K562 (cell line): ENCODE data around the gene PIGQ. TPM values are rescaled to one million over a fixed set of nuclear protein-coding genes. Genes with fewer than 3 reads are reported as not detected.

Experiments used
- BHLHE40 ChIP-seq: IDR thresholded peaks from 2 replicates; pipeline ENCODE4 v1.6.1; 2011; ENCODE audit warnings: low read length, improper control_type of control experiment
- BRCA1 ChIP-seq, 2 experiments: fragments of 450-650 bp in 1 of 2; sonication (generic) in 1 of 2; formaldehyde crosslinking in 1 of 2; IDR thresholded peaks; 2 replicates each; pipeline versions ENCODE4 v1.5.0 to v1.6.1; 2017 to 2020; ENCODE audit warnings: mild to moderate bottlenecking in 1 of 2, missing genetic modification reagents in 1 of 2
- MCM5 ChIP-seq: fragments of 450-650 bp; IDR thresholded peaks from 2 replicates; pipeline ENCODE4 v1.6.1; 2016; ENCODE audit warnings: low read depth
- NFATC3 ChIP-seq: fragments of 450-650 bp; IDR thresholded peaks from 2 replicates; pipeline ENCODE4 v1.6.1; 2017; ENCODE audit warnings: mild to moderate bottlenecking
- SMAD4 ChIP-seq: fragments of 250-450 bp; sonication (Bioruptor Pico); conservative IDR thresholded peaks from 2 replicates; pipeline ENCODE4 v1.8.0; 2021; ENCODE audit warnings: inconsistent platforms, mild to moderate bottlenecking, moderate library complexity
- TCFL5 ChIP-seq: fragments of 250-450 bp; sonication (Bioruptor Pico); conservative IDR thresholded peaks from 2 replicates; pipeline ENCODE4 v1.6.1; 2021; ENCODE audit warnings: mild to moderate bottlenecking, moderate library complexity, matching md5 sums
- TEAD1 ChIP-seq, 2 experiments: fragments of 450-650 bp in 1 of 2; sonication (generic) in 1 of 2; formaldehyde crosslinking; IDR thresholded peaks; 2 replicates each; pipeline versions ENCODE4 v1.4.0 to v1.8.0; 2020 to 2022; ENCODE audit warnings: mild to moderate bottlenecking in 2 of 2, missing genetic modification reagents in 1 of 2
- ZKSCAN1 ChIP-seq: fragments of 150-350 bp; IDR thresholded peaks from 2 replicates; pipeline ENCODE4 v1.6.1; 2016; ENCODE audit warnings: low read depth, low read length
- ZSCAN29 ChIP-seq: fragments of 450-650 bp; IDR thresholded peaks from 2 replicates; pipeline ENCODE4 v1.6.1; 2017
- polyA plus RNA-seq, 8 experiments: library from polyadenylated mRNA; depleted of rRNA in 4 of 8; stranded (reverse) in 5 of 8; unstranded in 3 of 8; fragments of >200 nt; fragmentation: Nextera tagmentation in 2 of 8; fragmentation: Illumina TruSeq in 1 of 8; extraction: Ambion mirVana in 2 of 8; extraction: Trizol in 1 of 8; gene quantifications; 2 replicates each; pipeline versions ENCODE4 v1.2.1 to v1.2.3, GENCODE V29; 2011 to 2014; ENCODE audit warnings: inconsistent platforms in 1 of 8, missing spikeins in 1 of 8
- total RNA-seq, 7 experiments: library from RNA; depleted of rRNA in 6 of 7; stranded (reverse); fragments of >200 nt in 6 of 7; fragmentation: Illumina TruSeq in 2 of 7; extraction: Trizol in 2 of 7; gene quantifications; 2 replicates each; pipeline versions ENCODE4 v1.2.1 to v1.2.3, GENCODE V29; 2011 to 2021; ENCODE audit warnings: low replicate concordance in 1 of 7
- TF ChIP-seq, protein P1 (sequence below): sonication (generic); formaldehyde crosslinking; IDR thresholded peaks from 2 replicates; pipeline ENCODE4 v1.8.1; 2023; ENCODE audit warnings: mild to moderate bottlenecking, missing genetic modification reagents
- TF ChIP-seq, protein P2 (sequence below): fragments of 250-450 bp; sonication (Bioruptor Pico); IDR thresholded peaks from 2 replicates; pipeline ENCODE4 v1.9.0; 2021; ENCODE audit warnings: mild to moderate bottlenecking, inconsistent platforms
- TF ChIP-seq, protein P3 (sequence below): fragments of 450-650 bp; IDR thresholded peaks from 2 replicates; pipeline ENCODE4 v1.6.1; 2017; ENCODE audit warnings: antibody characterized with exemption, mild to moderate bottlenecking
- TF ChIP-seq, protein P4 (sequence below): fragments of 250-450 bp; sonication (Bioruptor Pico); IDR thresholded peaks from 2 replicates; pipeline ENCODE4 v1.4.0; 2020

Gene PIGQ
- total and polyA plus RNA-seq, 9 of the 15 experiments (the other 6 are each of a cell fraction or from before 2014, with no cell fraction given) = 0.20 to 49.6 (median 11.7) TPM

DNA sequence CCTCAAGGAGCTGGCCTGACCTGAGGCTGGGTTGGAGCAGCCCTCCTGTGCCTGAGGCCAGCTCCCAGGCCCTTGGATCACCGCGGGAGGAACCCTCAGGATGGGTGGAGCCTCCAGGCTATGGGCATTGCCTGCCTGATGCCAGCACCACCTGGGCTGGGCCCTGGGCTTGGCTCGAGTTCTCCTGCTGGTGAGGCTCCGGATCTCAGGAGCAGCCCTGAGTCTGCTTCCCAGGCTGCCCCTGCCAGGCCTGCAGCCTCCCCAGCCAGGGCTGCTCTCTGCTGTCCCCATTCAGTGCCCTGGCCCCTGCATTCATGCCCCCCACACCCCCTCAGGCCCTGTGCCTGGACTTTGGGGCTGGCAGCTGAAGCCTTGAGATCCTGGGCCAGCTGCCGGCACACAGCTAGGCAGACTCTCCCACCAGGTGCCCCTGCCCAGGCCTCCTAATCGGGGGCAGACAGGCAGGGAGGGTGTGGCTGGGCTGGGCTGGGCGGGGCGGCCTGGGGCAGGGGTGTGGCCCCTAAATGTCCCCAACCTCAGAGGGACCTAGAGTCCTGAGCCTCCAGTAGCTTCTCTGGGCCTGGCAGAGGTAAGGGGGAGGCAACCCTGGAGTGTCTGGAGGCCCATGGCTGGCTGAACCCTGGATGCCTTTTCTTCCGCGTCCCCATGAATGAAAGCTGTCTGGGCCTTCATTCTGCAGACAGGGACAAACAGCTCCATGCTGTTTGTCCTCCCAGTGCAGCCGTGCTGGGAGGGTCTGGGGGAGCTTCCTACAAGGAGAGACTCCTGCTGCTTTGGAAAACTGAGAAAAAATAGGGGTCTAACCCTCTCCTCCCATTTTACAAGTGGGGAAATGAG, 1.1 kb upstream of the PIGQ start (continued):
- TF ChIP-seq, protein P1, sequence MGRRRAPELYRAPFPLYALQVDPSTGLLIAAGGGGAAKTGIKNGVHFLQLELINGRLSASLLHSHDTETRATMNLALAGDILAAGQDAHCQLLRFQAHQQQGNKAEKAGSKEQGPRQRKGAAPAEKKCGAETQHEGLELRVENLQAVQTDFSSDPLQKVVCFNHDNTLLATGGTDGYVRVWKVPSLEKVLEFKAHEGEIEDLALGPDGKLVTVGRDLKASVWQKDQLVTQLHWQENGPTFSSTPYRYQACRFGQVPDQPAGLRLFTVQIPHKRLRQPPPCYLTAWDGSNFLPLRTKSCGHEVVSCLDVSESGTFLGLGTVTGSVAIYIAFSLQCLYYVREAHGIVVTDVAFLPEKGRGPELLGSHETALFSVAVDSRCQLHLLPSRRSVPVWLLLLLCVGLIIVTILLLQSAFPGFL (CRISPR knock-in tag) = no peak
- TF ChIP-seq, protein P2, sequence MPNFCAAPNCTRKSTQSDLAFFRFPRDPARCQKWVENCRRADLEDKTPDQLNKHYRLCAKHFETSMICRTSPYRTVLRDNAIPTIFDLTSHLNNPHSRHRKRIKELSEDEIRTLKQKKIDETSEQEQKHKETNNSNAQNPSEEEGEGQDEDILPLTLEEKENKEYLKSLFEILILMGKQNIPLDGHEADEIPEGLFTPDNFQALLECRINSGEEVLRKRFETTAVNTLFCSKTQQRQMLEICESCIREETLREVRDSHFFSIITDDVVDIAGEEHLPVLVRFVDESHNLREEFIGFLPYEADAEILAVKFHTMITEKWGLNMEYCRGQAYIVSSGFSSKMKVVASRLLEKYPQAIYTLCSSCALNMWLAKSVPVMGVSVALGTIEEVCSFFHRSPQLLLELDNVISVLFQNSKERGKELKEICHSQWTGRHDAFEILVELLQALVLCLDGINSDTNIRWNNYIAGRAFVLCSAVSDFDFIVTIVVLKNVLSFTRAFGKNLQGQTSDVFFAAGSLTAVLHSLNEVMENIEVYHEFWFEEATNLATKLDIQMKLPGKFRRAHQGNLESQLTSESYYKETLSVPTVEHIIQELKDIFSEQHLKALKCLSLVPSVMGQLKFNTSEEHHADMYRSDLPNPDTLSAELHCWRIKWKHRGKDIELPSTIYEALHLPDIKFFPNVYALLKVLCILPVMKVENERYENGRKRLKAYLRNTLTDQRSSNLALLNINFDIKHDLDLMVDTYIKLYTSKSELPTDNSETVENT (CRISPR knock-in tag) = 0 out of 2 replicates have a peak, but pooled peaks have one; percentile 62
- no peak for TF ChIP-seq SMAD4 (CRISPR knock-in tag)
- TF ChIP-seq MCM5 = no peak
- TF ChIP-seq BHLHE40 = no peak
- TF ChIP-seq TCFL5 (CRISPR knock-in tag) = no peak
- no peak for TF ChIP-seq ZSCAN29
- no peak for TF ChIP-seq NFATC3
- TF ChIP-seq, protein P3, sequence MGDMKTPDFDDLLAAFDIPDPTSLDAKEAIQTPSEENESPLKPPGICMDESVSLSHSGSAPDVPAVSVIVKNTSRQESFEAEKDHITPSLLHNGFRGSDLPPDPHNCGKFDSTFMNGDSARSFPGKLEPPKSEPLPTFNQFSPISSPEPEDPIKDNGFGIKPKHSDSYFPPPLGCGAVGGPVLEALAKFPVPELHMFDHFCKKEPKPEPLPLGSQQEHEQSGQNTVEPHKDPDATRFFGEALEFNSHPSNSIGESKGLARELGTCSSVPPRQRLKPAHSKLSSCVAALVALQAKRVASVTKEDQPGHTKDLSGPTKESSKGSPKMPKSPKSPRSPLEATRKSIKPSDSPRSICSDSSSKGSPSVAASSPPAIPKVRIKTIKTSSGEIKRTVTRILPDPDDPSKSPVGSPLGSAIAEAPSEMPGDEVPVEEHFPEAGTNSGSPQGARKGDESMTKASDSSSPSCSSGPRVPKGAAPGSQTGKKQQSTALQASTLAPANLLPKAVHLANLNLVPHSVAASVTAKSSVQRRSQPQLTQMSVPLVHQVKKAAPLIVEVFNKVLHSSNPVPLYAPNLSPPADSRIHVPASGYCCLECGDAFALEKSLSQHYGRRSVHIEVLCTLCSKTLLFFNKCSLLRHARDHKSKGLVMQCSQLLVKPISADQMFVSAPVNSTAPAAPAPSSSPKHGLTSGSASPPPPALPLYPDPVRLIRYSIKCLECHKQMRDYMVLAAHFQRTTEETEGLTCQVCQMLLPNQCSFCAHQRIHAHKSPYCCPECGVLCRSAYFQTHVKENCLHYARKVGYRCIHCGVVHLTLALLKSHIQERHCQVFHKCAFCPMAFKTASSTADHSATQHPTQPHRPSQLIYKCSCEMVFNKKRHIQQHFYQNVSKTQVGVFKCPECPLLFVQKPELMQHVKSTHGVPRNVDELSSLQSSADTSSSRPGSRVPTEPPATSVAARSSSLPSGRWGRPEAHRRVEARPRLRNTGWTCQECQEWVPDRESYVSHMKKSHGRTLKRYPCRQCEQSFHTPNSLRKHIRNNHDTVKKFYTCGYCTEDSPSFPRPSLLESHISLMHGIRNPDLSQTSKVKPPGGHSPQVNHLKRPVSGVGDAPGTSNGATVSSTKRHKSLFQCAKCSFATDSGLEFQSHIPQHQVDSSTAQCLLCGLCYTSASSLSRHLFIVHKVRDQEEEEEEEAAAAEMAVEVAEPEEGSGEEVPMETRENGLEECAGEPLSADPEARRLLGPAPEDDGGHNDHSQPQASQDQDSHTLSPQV = 0 out of 2 replicates have a peak, but pooled peaks have one; percentile 43
- TF ChIP-seq BRCA1 (IDR thresholded peaks at IDR 0.05) = no peak
- no peak for TF ChIP-seq BRCA1 (CRISPR knock-in tag; IDR thresholded peaks at IDR 0.05)
- 0 out of 2 replicates have a peak, but pooled peaks have one; percentile 14 for TF ChIP-seq ZKSCAN1
- TF ChIP-seq, protein P4, sequence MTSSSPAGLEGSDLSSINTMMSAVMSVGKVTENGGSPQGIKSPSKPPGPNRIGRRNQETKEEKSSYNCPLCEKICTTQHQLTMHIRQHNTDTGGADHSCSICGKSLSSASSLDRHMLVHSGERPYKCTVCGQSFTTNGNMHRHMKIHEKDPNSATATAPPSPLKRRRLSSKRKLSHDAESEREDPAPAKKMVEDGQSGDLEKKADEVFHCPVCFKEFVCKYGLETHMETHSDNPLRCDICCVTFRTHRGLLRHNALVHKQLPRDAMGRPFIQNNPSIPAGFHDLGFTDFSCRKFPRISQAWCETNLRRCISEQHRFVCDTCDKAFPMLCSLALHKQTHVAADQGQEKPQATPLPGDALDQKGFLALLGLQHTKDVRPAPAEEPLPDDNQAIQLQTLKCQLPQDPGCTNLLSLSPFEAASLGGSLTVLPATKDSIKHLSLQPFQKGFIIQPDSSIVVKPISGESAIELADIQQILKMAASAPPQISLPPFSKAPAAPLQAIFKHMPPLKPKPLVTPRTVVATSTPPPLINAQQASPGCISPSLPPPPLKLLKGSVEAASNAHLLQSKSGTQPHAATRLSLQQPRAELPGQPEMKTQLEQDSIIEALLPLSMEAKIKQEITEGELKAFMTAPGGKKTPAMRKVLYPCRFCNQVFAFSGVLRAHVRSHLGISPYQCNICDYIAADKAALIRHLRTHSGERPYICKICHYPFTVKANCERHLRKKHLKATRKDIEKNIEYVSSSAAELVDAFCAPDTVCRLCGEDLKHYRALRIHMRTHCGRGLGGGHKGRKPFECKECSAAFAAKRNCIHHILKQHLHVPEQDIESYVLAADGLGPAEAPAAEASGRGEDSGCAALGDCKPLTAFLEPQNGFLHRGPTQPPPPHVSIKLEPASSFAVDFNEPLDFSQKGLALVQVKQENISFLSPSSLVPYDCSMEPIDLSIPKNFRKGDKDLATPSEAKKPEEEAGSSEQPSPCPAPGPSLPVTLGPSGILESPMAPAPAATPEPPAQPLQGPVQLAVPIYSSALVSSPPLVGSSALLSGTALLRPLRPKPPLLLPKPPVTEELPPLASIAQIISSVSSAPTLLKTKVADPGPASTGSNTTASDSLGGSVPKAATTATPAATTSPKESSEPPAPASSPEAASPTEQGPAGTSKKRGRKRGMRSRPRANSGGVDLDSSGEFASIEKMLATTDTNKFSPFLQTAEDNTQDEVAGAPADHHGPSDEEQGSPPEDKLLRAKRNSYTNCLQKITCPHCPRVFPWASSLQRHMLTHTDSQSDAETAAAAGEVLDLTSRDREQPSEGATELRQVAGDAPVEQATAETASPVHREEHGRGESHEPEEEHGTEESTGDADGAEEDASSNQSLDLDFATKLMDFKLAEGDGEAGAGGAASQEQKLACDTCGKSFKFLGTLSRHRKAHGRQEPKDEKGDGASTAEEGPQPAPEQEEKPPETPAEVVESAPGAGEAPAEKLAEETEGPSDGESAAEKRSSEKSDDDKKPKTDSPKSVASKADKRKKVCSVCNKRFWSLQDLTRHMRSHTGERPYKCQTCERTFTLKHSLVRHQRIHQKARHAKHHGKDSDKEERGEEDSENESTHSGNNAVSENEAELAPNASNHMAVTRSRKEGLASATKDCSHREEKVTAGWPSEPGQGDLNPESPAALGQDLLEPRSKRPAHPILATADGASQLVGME (CRISPR knock-in tag) = no peak
- TF ChIP-seq TEAD1 (CRISPR knock-in tag; IDR thresholded peaks at IDR 0.05) = 0 out of 4 replicates have a peak, but pooled peaks of 1 of the 2 experiments have one; percentile 15
